ENCODE data around the gene CCM2. TPM values are rescaled to one million over a fixed set of nuclear protein-coding genes. Genes with fewer than 3 reads are reported as not detected.
A peak's percentile ranks its signal among the peaks of the same experiment; 100 is the strongest.
"Not testable (repeated sequence)": the region's sequence is repeated elsewhere in the genome, so short reads cannot be mapped to it uniquely, and the experiment has no call there.

Gene CCM2
- total RNA-seq, 2 donors from 2014 or later, result 43.0 to 49.7 TPM

DNA sequence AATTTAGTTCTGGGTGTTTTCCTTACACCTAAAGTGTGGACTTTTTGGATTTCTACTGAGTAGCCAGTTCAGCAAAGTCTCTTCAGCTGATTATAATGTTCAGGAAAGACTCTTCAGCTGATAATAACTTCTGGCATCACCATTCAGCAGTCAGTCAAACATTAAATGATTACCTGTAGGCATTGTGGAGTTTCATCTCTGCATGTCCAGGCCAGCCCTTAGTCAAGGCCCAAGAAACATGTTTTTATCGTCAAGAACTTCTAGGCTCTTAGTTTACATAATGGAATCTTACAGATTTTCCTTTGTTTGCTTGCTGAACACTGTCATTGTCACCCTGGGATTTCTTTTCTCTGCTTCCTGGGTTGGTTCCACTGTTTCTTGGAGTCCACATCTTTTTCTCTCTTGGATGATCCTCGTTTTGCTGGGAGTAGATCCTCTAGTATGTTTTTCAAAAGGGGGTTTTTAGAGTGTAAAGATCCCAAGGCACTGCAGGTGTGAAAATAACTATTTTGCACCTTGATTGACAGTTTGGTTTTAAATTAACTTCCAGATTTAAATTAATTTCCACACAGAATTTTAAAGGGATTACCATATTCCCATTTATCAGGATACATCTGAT, 24.2 kb downstream of the CCM2 start:
- H3K9me3 ChIP-seq, result no peaks in the 10 kb centered on the region
- ATAC-seq (ENCODE audit: insufficient number of reproducible peaks, low FRiP score, low read depth), result no peak
- TF ChIP-seq, protein P1, sequence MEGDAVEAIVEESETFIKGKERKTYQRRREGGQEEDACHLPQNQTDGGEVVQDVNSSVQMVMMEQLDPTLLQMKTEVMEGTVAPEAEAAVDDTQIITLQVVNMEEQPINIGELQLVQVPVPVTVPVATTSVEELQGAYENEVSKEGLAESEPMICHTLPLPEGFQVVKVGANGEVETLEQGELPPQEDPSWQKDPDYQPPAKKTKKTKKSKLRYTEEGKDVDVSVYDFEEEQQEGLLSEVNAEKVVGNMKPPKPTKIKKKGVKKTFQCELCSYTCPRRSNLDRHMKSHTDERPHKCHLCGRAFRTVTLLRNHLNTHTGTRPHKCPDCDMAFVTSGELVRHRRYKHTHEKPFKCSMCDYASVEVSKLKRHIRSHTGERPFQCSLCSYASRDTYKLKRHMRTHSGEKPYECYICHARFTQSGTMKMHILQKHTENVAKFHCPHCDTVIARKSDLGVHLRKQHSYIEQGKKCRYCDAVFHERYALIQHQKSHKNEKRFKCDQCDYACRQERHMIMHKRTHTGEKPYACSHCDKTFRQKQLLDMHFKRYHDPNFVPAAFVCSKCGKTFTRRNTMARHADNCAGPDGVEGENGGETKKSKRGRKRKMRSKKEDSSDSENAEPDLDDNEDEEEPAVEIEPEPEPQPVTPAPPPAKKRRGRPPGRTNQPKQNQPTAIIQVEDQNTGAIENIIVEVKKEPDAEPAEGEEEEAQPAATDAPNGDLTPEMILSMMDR (IDR thresholded peaks at IDR 0.05), result no peak
- peaks cover 3% of the 10 kb centered on the region for H3K36me3 ChIP-seq
- no peak overlapping the region for H3K4me3 ChIP-seq
- no peaks in the 10 kb centered on the region for H3K27me3 ChIP-seq (replicated peaks; ENCODE audit: insufficient read depth)
- H3K27ac ChIP-seq, result no peak overlapping the region
- DNase-seq (ENCODE audit: low spot score), result no peak
- H3K4me1 ChIP-seq (ENCODE audit: control insufficient read depth in 1 of 2, low read depth in 2 of 2), result peaks cover 0 to 3% of the 10 kb centered on the region in 2 donors

DNA sequence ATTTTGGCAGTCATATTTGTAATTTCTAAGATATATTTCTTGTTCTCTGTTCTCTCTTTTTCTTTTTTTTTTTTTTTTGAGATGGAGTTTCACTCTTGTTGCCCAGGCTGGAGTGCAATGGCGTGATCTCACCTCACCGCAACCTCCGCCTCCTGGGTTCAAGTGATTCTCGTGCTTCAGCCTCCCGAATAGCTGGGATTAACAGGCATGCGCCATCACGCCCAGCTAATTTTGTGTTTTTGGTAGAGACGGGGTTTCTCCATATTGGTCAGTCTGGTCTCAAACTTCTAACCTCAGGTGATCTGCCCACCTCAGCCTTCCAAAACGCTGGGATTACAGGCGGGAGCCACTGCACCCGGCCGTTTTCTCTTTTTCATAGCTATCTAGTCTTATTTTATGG, 25.5 kb downstream of the CCM2 start:
- not testable (repeated sequence) for H3K27ac ChIP-seq; H3K36me3 ChIP-seq; H3K27me3 ChIP-seq (replicated peaks; ENCODE audit: insufficient read depth); DNase-seq (ENCODE audit: low spot score); H3K4me3 ChIP-seq; ATAC-seq (ENCODE audit: insufficient number of reproducible peaks, low FRiP score, low read depth); H3K9me3 ChIP-seq; H3K4me1 ChIP-seq (ENCODE audit: control insufficient read depth in 1 of 2, low read depth in 2 of 2)

DNA sequence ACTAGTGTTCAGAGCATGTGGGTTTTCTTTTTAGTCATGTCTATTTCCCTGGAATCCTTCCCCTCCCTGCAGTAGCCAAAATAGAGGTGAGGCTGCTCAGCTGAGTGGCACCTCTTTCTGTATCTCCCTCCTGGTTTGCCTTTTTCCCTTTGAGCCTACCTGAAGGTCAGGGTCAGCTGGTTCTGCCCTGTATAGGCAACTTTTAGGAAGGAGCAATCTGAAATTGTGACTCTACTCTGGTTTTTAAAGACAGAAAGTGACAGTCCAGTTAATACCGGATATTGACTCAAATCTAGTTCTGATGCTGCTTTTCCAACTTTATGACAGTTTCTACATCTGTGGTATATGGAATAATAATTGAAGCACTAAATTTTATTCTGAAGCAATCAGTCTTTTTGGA, 26.0 kb downstream of the CCM2 start:
- Histone ChIP-seq H3K9me3 (no peaks in the 10 kb centered on the region), H3K27ac (no peak overlapping the region), H3K27me3 (replicated peaks; ENCODE audit: insufficient read depth) (no peaks in the 10 kb centered on the region), H3K4me3 (no peak overlapping the region), H3K36me3 (peaks cover 3% of the 10 kb centered on the region), H3K4me1 (ENCODE audit: control insufficient read depth in 1 of 2, low read depth in 2 of 2) (no peaks in the 10 kb centered on the region)
- DNase-seq (ENCODE audit: low spot score), result no peak
- ATAC-seq (ENCODE audit: insufficient number of reproducible peaks, low FRiP score, low read depth), result no peak
- TF ChIP-seq, protein P1 (IDR thresholded peaks at IDR 0.05), result no peak

DNA sequence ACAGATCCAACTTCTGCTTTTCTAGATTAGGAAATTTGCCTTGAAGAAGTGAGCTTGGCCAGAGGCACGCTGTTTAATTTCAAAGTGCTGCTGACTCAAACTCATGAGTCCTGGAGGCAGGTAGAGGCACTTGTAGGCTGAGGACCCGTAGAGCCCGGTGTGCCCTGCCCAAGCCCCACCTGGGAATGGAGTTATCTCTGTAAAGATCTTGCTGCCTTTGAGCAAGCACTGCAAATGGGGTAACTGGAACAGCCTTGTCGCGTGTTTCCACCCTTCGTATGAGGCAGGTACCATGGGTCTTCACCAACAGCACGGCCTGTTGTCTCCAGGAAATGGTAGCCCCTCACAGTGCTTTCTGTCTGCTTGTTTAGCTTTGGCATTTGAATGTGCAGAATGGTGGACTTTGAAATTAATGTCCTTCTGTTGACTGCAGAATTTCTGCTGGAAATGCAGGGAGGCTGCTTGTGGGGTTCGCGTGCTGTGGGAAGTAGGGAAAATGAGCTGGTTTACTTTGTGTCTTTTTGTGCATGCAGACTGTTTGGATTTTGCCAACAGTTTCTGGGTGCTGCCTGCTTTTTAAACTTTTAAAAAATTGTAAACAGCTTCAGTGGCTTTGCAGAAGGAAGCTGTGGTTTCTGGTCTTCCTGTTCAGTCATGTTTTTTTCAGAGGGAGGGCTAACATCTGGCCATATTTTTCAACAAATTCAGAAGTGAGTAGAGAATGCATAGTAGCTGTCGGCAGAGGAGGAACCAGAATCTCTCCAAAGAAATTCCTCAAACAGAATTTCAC, 27.2 kb downstream of the CCM2 start:
- no peaks in the 10 kb centered on the region for H3K9me3 ChIP-seq
- no peak for DNase-seq (ENCODE audit: low spot score)
- H3K27ac ChIP-seq, result peak overlapping the region in 1 of 2 donors; percentile 37
- peaks cover 3% of the 10 kb centered on the region for H3K36me3 ChIP-seq
- ATAC-seq (ENCODE audit: insufficient number of reproducible peaks, low FRiP score, low read depth), result no peak
- no peaks in the 10 kb centered on the region for H3K4me1 ChIP-seq (ENCODE audit: control insufficient read depth in 1 of 2, low read depth in 2 of 2)
- TF ChIP-seq, protein P1 (IDR thresholded peaks at IDR 0.05), result no peak
- no peaks in the 10 kb centered on the region for H3K27me3 ChIP-seq (replicated peaks; ENCODE audit: insufficient read depth)
- peak overlapping the region; percentile 52 for H3K4me3 ChIP-seq

DNA sequence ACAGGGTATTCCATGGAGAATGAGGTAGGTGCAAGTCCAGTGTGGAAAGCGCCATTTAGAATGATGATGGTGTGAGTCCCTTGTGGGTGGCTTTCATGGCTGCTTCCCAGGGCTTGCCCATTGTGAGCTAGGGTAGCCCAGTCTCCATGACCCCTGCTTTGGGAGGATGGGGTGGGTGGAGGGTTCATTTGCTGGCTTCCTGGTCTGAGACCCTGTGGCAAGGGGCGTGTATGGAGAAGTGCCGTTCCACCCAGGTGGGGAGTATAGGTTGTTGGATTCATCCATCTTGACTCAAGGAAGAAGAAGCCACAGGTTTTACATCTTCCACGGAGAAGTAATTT, 27.7 kb downstream of the CCM2 start:
- H3K36me3 ChIP-seq, result peaks cover 3% of the 10 kb centered on the region
- TF ChIP-seq, protein P1 (IDR thresholded peaks at IDR 0.05), result no peak
- no peak overlapping the region for H3K27ac ChIP-seq
- H3K4me3 ChIP-seq, result peak overlapping the region; percentile 52
- ATAC-seq (ENCODE audit: insufficient number of reproducible peaks, low FRiP score, low read depth), result no peak
- no peaks in the 10 kb centered on the region for H3K4me1 ChIP-seq (ENCODE audit: control insufficient read depth in 1 of 2, low read depth in 2 of 2)
- no peaks in the 10 kb centered on the region for H3K27me3 ChIP-seq (replicated peaks; ENCODE audit: insufficient read depth)
- H3K9me3 ChIP-seq, result no peaks in the 10 kb centered on the region
- no peak for DNase-seq (ENCODE audit: low spot score)

Data from thoracic aorta (tissue), 2 donors.